Sigmoid colon (tissue), 7 donors: ENCODE data around the gene MAP1S. TPM values are rescaled to one million over a fixed set of nuclear protein-coding genes. Genes with fewer than 3 reads are reported as not detected.

ENCODE experiments used
- DNase-seq: peaks from one replicate; pipeline ENCODE4 v3.0.0-alpha.2; 2019
- H3K27ac ChIP-seq, 4 donors: fragments of 200-600 bp; sonication (generic); one replicate each; pipeline ENCODE4 v1.5.1; 2016 to 2019; ENCODE audit warnings: mild to moderate bottlenecking in 1 of 4
- H3K27me3 ChIP-seq, 3 donors: fragments of 200-600 bp; sonication (generic); one replicate each; pipeline ENCODE4 v1.5.1; 2019; ENCODE audit warnings: mild to moderate bottlenecking in 1 of 3
- H3K36me3 ChIP-seq, 4 donors: fragments of 200-600 bp; sonication (generic); one replicate each; pipeline ENCODE4 v1.5.1; 2016 to 2019
- H3K4me1 ChIP-seq, 4 donors: fragments of 200-600 bp; sonication (generic); one replicate each; pipeline ENCODE4 v1.5.1; 2017 to 2019
- H3K4me3 ChIP-seq, 4 donors: fragments of 200-600 bp; sonication (generic); one replicate each; pipeline ENCODE4 v1.5.1; 2017 to 2019; ENCODE audit warnings: mild to moderate bottlenecking in 2 of 4, moderate library complexity in 1 of 4
- H3K9me3 ChIP-seq, 4 donors: fragments of 200-600 bp in 3 of 4; sonication (generic) in 3 of 4; one replicate each; pipeline versions ENCODE4 v1.5.1 to v1.6.1; 2013 to 2019
- CTCF ChIP-seq, 4 experiments: fragments of 450-650 bp in 3 of 4; fragments of 200-600 bp in 1 of 4; IDR thresholded peaks; one replicate each; pipeline ENCODE4 v1.5.1; 2016 to 2019; ENCODE audit warnings: antibody characterized with exemption in 4 of 4, mild to moderate bottlenecking in 3 of 4, moderate library complexity in 2 of 4
- EP300 ChIP-seq, 4 donors: sonication (generic); formaldehyde crosslinking; IDR thresholded peaks; one replicate each; pipeline ENCODE4 v1.6.1; 2017; ENCODE audit warnings: antibody characterized with exemption in 4 of 4
- POLR2A ChIP-seq, 2 donors: fragments of 450-650 bp; IDR thresholded peaks; one replicate each; pipeline ENCODE4 v1.6.1; 2016; ENCODE audit warnings: antibody characterized with exemption in 2 of 2, mild to moderate bottlenecking in 2 of 2, moderate library complexity in 2 of 2
- POLR2AphosphoS5 ChIP-seq, 4 donors: sonication (generic); formaldehyde crosslinking; IDR thresholded peaks; one replicate each; pipeline ENCODE4 v1.6.1; 2017; ENCODE audit warnings: antibody characterized with exemption in 4 of 4
- WGBS, 2 donors: extraction: QIAGEN DNeasy Blood & Tissue Kit; methylation state at CpG; one replicate each; pipeline ENCODE4 v1.1.7; 2013; 5-methylcytosine and 5-hydroxymethylcytosine counted together
- intact Hi-C: fragments of 100-400 bp; cut with DNase I; formaldehyde crosslinking; loops from one replicate; pipeline ENCODE4 v1.15.1; 2023
- polyA plus RNA-seq, 3 donors: library from polyadenylated mRNA; stranded (reverse); fragments of 200-250 nt; gene quantifications; one replicate each; pipeline ENCODE4 v1.2.3, GENCODE V29; 2013
- total RNA-seq, 4 donors: library from RNA; depleted of rRNA; stranded (reverse); fragments of >200 nt; gene quantifications; one replicate each; pipeline ENCODE4 v1.1.0, GENCODE V29; 2016
- donor health status: healthy with polysubstance abuse.
- donor health status: Bipolar disorder and iron deficiency.
- donor health status: healthy.

MAP1S gene
- total and polyA plus RNA-seq, 7 donors = 13.3 to 35.8 (median 15.7) TPM

GRCh38 chr19:17734146-17734545 lies 14.9 kb downstream of the MAP1S start:
- intact Hi-C loops = no loop called here
- H3K4me1 ChIP-seq = no peaks in the 10 kb centered on the region
- no peak overlapping the region for H3K27ac ChIP-seq
- TF ChIP-seq POLR2AphosphoS5 (IDR thresholded peaks at IDR 0.05) (no peak), POLR2A (IDR thresholded peaks at IDR 0.05) (no peak), EP300 (IDR thresholded peaks at IDR 0.05) (no peak), CTCF (IDR thresholded peaks at IDR 0.05) (no peak)
- no peaks in the 10 kb centered on the region for H3K9me3 ChIP-seq
- H3K27me3 ChIP-seq = no peaks in the 10 kb centered on the region
- no peak overlapping the region for H3K4me3 ChIP-seq
- DNase-seq = no peak
- WGBS, 2 donors = 96 to 97% methylated on average over 16 of the region's 16 CpGs
- peaks cover 8 to 83% (median 40%) of the 10 kb centered on the region in 4 donors for H3K36me3 ChIP-seq

- Histone ChIP-seq H3K4me3 (no peak overlapping the region), H3K27ac (no peak overlapping the region), H3K4me1 (no peaks in the 10 kb centered on the region), H3K9me3 (no peaks in the 10 kb centered on the region), H3K36me3 (peaks cover 8 to 70% (median 29%) of the 10 kb centered on the region in 4 donors), H3K27me3 (no peaks in the 10 kb centered on the region)
- no peak for DNase-seq
- TF ChIP-seq EP300 (IDR thresholded peaks at IDR 0.05) = no peak
- no peak for TF ChIP-seq POLR2AphosphoS5 (IDR thresholded peaks at IDR 0.05)
- TF ChIP-seq POLR2A (IDR thresholded peaks at IDR 0.05) = no peak
- no peak for TF ChIP-seq CTCF (IDR thresholded peaks at IDR 0.05)
- 94 to 95% methylated on average over 5 of the region's 5 CpGs for WGBS, 2 donors
- intact Hi-C loops = no loop called here
These were observed 16.1 kb downstream of the MAP1S start for GRCh38 chr19:17735410-17735809.

DNA sequence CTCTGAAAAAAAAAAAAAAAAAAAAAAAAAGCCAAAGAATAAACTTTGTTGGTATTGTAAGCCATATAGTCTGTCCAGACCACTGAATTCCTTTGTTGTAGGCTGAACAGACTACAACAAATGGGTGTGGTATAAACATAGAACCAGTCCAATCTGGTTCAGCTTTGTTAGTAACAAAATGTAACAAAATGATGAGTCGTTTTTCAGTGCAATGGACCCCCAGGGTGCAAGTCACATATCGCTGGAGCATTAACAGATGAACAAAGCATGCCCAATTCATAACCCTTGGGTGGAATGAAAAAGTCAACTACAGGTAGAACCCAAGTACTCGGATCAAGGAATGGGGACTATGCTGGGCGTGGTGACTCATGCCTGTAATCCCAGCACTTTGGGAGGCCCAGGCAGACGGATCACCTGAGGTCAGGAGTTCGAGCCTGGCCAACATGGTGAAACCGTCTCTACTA lies 18.4 kb downstream of the MAP1S start:
- no peaks in the 10 kb centered on the region for H3K27me3 ChIP-seq
- H3K9me3 ChIP-seq = no peaks in the 10 kb centered on the region
- intact Hi-C loops = no loop called here
- WGBS, 2 donors = 82 to 89% methylated on average over 7 of the region's 7 CpGs
- H3K4me1 ChIP-seq = no peaks in the 10 kb centered on the region
- H3K4me3 ChIP-seq = no peak overlapping the region
- no peak for TF ChIP-seq CTCF (IDR thresholded peaks at IDR 0.05)
- no peak for TF ChIP-seq EP300 (IDR thresholded peaks at IDR 0.05)
- TF ChIP-seq POLR2AphosphoS5 (IDR thresholded peaks at IDR 0.05) = no peak
- no peak overlapping the region for H3K27ac ChIP-seq
- H3K36me3 ChIP-seq = peaks cover 8 to 49% (median 25%) of the 10 kb centered on the region in 4 donors
- no peak for DNase-seq

DNA sequence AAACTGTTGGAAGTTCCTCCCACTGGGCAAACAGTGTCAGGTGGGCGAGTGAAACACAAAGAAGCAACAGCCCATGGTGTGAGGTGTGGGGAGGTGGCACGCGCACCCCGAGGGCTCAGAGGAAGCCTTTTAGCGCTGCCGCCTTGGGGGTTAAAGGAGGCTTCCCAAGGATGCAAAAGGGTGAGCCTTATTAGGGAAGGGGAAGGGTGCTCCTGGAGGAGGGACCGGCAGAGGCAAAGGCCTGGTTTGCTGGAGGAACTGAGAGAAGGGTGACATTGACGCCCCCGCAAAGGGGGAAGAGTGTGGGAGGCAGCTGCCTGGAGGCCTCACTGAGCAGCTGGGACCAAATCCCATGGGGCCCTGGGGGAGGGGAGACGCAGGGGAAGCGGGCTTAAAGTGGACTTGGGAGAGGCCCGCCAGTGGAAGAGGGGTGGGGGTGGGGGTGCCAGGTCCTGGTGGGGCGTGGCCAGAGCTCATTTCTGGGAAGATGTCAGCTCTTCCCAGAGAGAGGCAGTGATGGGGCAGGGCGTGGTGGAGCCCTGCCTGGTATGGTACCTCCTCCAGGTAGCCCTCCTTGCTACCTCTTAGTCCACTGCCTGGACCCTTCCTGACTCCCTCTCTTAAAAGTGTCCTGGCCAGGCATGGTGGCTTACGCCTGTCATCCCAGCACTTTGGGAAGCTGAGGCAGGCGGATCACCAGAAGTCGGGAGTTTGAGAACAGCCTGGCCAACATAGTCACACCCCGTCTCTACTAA lies 20.0 kb downstream of the MAP1S start:
- intact Hi-C loops = no loop called here
- 63 to 79% methylated on average over 18 of the region's 18 CpGs for WGBS, 2 donors
- no peak for DNase-seq
- no peak overlapping the region for H3K27ac ChIP-seq
- no peaks in the 10 kb centered on the region for H3K4me1 ChIP-seq
- TF ChIP-seq POLR2AphosphoS5 (IDR thresholded peaks at IDR 0.05) (no peak), CTCF (IDR thresholded peaks at IDR 0.05) (no peak), EP300 (IDR thresholded peaks at IDR 0.05) (no peak), POLR2A (IDR thresholded peaks at IDR 0.05) (no peak)
- no peak overlapping the region for H3K4me3 ChIP-seq
- H3K36me3 ChIP-seq = peaks cover 0 to 33% (median 12%) of the 10 kb centered on the region in 4 donors
- H3K9me3 ChIP-seq = no peaks in the 10 kb centered on the region
- no peaks in the 10 kb centered on the region for H3K27me3 ChIP-seq
